Loucy (cell line): Measurements from ENCODE around the gene VGF.

ENCODE experiments used
- EZH2phosphoT487 ChIP-seq: fragments of 200-600 bp; IDR thresholded peaks from 2 replicates; pipeline ENCODE4 v1.6.1; 2018; ENCODE audit warnings: antibody characterized with exemption, mild to moderate bottlenecking, moderate library complexity, borderline replicate concordance
- TF ChIP-seq, protein P1 (sequence below): fragments of 200-600 bp; sonication (generic); conservative IDR thresholded peaks from 2 replicates; pipeline ENCODE4 v1.5.1; 2014; ENCODE audit warnings: mild to moderate bottlenecking, antibody characterized with exemption, low read length

DNA sequence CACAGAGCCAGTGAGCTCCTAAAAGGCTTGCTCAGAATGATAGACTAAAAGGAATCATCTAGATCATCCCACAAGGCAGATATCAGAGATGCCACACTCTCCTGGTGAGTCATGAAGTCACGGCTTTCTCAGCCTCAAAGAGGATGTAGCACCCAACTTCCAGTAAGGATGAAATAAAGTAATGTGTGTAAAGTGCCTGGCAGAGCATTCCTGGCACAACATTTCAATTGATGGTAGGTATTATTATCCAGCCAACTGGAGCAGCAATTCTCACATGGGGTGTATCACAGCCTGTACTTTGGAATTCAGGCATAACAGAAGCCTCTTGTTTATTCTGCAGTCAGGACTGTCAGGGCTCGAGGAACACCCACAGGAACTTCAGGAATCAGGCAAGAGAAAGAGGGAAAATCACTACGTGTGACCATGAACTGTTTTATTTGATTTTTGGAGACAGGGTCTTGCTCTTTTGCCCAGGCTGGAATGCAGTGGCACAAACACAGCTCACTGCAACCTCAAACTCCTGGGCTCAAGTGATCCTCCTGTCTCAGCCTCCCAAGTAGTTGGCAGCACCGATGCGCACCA is 20.0 kb upstream of the VGF start:
- TF ChIP-seq, protein P1, sequence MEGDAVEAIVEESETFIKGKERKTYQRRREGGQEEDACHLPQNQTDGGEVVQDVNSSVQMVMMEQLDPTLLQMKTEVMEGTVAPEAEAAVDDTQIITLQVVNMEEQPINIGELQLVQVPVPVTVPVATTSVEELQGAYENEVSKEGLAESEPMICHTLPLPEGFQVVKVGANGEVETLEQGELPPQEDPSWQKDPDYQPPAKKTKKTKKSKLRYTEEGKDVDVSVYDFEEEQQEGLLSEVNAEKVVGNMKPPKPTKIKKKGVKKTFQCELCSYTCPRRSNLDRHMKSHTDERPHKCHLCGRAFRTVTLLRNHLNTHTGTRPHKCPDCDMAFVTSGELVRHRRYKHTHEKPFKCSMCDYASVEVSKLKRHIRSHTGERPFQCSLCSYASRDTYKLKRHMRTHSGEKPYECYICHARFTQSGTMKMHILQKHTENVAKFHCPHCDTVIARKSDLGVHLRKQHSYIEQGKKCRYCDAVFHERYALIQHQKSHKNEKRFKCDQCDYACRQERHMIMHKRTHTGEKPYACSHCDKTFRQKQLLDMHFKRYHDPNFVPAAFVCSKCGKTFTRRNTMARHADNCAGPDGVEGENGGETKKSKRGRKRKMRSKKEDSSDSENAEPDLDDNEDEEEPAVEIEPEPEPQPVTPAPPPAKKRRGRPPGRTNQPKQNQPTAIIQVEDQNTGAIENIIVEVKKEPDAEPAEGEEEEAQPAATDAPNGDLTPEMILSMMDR = no peak
- no peak for TF ChIP-seq EZH2phosphoT487
